ENCODE results near the gene FMO2.

FMO2 gene

DNA sequence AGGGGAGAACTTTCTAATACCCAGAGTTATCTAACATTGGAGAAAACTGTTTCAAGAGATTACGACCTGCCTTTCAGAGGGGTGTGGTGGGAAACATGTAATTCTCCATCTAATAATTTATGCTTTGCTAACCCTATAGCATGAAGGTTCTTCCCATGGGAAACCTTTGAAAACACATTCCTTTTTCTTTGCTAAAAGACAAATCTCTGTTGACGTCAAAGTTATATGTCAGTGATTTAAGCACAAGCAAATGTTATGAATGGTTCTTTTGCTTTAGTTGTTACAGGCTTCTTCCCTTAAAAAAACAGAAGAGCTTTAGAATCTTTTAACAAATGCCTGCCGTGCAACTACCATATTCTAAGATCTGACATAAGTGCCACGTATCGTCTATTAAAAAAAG is 19.2 kb downstream of the FMO2 start:
- ATAC-seq: no peak
- Mint-ChIP-seq H3K4me3 (no peak overlapping the region), H3K4me1 (no peaks in the 10 kb centered on the region), H3K9me3 (no peaks in the 10 kb centered on the region), H3K27me3 (peaks cover 21% of the 10 kb centered on the region), H3K27ac (no peak overlapping the region)
- no peak for DNase-seq

DNA sequence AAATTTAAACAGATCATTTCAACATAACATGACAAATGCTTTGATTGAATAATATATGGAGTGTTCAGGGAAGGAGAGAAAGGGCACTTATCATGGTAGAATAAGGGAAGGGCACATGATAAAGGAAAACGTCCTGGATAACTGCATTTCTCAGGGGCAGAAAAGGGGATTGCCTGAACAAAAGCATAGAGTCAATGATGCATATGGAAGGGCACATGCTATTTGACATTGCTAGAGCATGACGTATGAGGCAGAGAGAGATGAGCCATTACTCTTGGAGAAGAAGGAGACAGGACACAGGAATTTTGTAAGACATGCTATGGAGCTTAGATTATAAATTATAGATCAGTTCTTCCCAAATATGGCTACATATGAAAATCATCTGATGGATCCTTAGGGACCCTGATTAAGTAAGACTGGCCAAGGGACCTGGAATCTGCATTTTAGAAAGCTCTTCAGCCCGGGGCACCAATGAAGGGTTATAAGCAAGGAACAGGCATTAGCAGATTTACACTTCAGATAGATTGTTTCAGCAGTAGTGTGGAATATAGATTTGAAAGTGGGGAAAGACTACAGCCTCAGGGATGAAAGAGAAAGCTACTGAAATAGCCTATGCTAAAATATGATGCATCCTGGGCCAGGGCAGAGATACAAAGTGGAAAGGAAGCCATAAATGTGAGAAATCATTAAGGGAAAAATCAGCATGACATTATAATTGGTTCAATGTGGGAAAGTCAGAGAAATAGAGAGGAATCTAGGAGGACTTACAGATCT is 21.3 kb downstream of the FMO2 start:
- Mint-ChIP-seq H3K9me3 (no peaks in the 10 kb centered on the region), H3K4me3 (no peak overlapping the region), H3K27me3 (peaks cover 21% of the 10 kb centered on the region), H3K4me1 (no peaks in the 10 kb centered on the region), H3K27ac (no peak overlapping the region)
- ATAC-seq: no peak
- no peak for DNase-seq

DNA sequence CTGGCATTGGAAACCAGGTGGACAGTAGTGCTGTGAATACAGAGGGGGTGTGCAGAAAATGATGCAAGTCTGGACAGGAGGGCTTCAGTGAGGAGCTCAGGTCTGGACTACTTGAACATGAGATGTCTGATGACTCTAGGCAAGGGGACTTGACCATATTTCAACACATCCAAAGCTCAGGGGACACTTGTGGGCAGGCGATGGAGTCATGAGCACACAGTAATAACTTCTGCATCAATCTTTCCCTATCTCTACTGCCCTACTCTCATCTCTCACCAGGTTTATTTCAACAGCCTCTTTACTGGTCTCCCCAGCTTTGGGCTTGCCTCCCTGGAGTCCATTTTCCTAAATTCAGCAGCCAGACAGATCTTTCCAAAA is 21.9 kb downstream of the FMO2 start:
- Mint-ChIP-seq H3K9me3 (no peaks in the 10 kb centered on the region), H3K27ac (no peak overlapping the region), H3K4me3 (no peak overlapping the region), H3K27me3 (peaks cover 21% of the 10 kb centered on the region), H3K4me1 (no peaks in the 10 kb centered on the region)
- ATAC-seq (peak; percentile 28), DNase-seq (no peak)

DNA sequence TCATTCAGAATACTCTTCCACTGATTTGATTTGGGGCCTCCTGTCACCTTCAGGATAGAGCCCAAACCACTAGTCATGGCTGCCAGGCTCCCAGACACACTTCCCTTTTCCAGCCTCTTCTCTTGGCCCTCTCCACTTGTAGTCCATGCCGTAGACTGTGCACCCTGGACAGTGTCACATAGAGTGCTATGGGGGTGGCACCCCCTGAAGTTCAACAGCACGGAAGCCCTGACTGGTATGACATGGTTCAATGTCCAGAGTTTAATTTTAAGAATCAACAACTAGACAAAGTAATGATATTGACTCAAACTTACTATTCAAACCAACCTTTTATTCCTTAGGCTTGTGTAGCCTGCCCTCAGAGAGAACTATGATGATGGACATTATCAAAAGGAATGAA is 22.3 kb downstream of the FMO2 start:
- H3K4me1 Mint-ChIP-seq: no peaks in the 10 kb centered on the region
- no peak overlapping the region for H3K4me3 Mint-ChIP-seq
- no peak overlapping the region for H3K27ac Mint-ChIP-seq
- H3K9me3 Mint-ChIP-seq: no peaks in the 10 kb centered on the region
- no peak for ATAC-seq
- no peak for DNase-seq
- H3K27me3 Mint-ChIP-seq: peaks cover 21% of the 10 kb centered on the region

DNA sequence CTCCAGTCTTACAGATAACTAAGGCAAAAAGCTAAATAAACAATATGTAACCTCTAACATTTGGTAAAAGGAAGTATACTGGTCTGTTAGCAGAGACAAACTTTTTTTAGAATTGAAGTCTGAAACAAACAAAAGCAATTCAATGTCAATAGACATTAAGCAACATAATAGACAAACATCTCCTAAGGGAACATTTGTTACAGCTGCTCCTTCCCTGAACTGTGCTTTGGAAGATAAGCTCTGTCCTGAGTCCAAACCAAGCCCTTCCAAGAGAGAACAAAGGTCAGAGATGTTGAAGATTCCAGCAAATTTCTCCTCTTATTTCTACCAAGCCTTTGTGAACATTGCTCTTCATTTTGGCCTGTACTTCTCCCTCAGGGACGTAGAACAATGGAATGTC is 25.3 kb downstream of the FMO2 start:
- no peaks in the 10 kb centered on the region for H3K9me3 Mint-ChIP-seq
- peaks cover 21% of the 10 kb centered on the region for H3K27me3 Mint-ChIP-seq
- DNase-seq (no peak), ATAC-seq (no peak)
- H3K4me3 Mint-ChIP-seq: no peak overlapping the region
- no peak overlapping the region for H3K27ac Mint-ChIP-seq
- no peaks in the 10 kb centered on the region for H3K4me1 Mint-ChIP-seq

DNA sequence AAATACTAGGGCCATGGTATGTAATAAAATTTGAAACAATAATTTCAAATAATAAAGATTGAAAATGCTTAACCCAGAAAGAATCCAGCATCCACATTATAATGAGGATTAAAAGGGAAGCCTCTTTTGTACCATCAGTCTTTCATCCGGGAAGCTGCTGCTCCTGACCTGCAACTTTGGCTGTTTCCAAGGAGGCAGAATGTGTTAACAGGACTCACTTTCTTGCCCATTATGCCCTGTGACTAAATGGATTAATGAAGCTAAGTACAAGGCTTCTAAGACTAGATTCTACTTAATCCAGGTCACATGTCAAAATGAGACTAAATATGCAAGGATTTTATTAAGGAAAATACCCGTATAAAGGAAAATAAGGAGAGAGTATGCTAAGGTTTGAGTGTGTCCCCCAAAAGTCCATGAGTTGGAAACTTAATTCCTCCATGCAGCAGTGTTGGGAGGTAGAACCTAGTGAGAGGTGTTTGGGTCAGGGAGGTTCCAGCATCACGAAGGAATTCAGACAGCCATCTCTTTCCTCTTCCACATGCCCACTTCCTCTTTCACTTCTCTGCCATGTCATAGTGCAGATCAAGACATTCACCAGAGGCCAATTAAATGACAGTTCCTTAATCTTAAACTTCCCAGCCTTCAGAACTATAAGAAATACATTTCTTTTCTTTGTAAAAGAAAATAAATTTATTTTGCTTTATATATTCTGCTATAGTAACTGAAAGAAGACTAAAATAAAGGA is 27.7 kb downstream of the FMO2 start:
- no peak overlapping the region for H3K27ac Mint-ChIP-seq
- no peak overlapping the region for H3K4me3 Mint-ChIP-seq
- ATAC-seq (no peak), DNase-seq (no peak)
- H3K4me1 Mint-ChIP-seq: no peaks in the 10 kb centered on the region
- peaks cover 2% of the 10 kb centered on the region for H3K27me3 Mint-ChIP-seq
- H3K9me3 Mint-ChIP-seq: no peaks in the 10 kb centered on the region

DNA sequence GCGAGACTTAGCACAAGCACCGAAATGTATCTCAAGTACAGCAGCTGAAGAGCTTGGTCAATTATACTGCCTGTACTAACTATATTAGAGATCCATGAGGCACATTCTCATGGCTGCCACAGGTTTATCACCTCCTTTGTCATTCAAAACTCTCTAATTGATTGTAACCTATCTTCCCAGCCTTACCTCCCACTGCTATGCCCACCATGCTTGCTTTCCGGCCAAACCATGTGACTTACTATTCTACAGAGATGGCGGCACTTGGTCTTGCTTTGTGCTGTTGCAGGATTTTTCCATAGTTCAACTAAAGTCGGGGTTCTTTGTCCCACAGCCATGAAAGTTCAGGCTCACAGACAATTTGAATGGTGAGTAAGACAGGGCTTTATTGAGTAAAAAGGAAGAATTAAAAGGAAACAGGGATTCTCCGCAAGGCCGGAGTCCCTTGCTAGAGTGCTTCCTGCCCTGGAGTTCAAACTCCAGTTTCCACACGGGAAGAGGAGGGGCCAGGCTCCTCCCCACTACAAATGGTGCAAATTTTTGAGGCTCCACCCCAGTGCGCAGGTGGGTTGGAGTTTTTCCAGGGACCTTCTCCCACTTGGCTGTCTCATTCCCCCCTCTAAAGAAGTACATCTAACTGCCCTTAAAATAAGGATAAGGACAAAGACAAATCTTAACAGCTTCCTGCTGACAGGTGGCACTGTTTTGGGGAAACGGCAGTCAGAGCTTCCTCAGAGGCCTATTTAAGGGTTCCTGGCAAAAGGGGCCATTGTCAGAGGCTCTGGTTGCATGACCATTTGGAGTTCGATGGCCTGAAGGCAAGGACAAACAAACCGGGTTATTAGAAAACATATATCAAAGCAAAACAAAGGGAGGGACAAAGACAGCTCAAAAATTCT is 28.7 kb downstream of the FMO2 start:
- H3K9me3 Mint-ChIP-seq: no peaks in the 10 kb centered on the region
- peaks cover 12% of the 10 kb centered on the region for H3K27me3 Mint-ChIP-seq
- no peaks in the 10 kb centered on the region for H3K4me1 Mint-ChIP-seq
- ATAC-seq: no peak
- no peak overlapping the region for H3K4me3 Mint-ChIP-seq
- no peak overlapping the region for H3K27ac Mint-ChIP-seq
- DNase-seq: no peak

DNA sequence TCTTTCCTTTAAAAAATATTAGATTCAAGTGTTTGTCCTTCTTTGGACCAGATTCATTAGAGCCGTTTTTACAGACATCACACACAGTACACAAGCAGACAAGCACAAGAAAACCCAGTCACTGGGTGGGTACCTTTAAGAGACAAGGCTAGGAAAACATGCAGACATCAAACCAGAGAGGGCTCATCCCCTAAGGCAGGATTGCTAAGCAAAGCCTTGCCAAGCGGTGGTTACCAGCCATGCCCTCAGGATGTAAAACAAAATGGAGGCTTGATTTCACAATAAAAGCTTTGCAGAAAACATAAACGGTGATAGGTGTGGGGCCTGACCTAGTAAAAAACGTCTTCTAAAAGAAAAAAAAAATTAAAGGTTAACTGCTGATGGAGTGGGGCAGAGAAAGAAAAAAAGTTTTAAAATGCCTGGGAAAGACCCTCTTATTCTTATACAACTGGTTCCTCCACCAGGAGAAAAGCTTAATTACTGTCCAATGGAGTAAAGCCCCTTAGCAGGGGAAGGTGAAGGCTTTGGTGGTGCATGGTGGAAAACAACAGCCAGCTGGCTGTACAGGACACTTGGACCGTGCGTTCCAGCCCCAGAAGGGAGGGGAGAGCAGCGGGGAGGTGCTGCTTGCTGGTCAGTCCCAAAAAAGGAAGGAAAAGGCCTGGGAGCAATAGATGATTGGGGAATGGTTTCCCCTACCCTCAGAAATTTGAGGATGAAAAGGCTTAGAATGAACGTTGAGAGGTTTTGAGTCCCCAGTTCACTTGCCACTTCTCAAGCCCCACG is 32.8 kb downstream of the FMO2 start:
- ATAC-seq (no peak), DNase-seq (no peak)
- H3K9me3 Mint-ChIP-seq: no peaks in the 10 kb centered on the region
- no peaks in the 10 kb centered on the region for H3K4me1 Mint-ChIP-seq
- H3K4me3 Mint-ChIP-seq: no peak overlapping the region
- no peak overlapping the region for H3K27ac Mint-ChIP-seq
- peaks cover 14% of the 10 kb centered on the region for H3K27me3 Mint-ChIP-seq

DNA sequence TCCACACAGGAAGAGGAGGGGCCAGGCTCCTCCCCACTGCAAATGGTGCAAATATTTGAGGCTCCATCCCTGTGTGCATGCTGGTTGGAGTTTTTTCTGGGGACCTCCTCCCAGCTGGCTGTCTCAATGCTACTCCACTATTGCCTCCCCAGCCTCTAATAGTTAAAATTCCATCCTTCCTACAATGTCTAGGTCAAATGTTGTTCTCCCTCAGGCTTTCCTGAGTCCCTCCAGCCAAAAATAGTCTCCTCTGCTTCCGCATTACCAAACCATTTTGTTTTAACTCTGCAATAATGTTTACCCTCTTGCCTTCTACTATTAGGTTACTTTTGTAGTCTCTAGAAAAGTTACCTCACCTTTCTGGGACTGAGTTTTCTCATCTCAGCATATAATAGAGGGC is 33.6 kb downstream of the FMO2 start:
- no peak overlapping the region for H3K27ac Mint-ChIP-seq
- ATAC-seq: no peak
- H3K27me3 Mint-ChIP-seq: peaks cover 14% of the 10 kb centered on the region
- H3K4me1 Mint-ChIP-seq: no peaks in the 10 kb centered on the region
- H3K9me3 Mint-ChIP-seq: no peaks in the 10 kb centered on the region
- H3K4me3 Mint-ChIP-seq: no peak overlapping the region
- DNase-seq: no peak

DNA sequence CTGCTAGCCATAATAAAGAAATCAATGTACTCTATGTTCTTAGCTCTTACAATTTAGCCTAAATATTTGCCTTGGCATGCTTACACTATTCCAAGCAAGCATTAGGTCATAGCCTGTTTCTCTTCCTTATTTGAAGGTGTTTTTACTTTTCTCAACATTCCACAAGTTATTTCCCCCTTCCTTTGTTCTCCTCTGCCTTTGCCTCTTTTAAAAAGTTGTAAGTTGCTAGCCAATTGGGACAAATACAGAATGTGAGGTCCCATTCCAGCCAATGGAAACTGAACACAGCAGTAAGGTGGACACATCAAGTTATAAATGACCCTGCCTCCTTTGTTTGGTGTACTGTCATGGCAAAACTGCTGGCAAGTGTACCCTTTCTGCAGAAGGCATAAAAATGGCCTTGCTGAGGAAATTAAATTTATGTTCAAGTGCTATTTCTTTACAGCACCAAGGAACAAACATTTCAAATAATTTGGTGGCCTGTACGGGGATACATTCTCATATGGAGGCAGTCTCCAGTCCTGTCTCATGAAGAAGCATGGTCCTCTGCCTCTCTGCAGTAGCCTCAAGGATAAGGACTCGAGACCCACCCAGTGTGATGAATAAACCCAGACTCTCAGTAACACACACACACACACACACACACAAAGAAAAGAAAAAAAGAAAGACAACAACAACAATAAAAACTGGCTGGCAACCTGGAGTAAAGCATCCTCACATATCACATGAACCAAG is 34.4 kb downstream of the FMO2 start:
- Mint-ChIP-seq H3K4me3 (no peak overlapping the region), H3K9me3 (no peaks in the 10 kb centered on the region), H3K27me3 (peaks cover 14% of the 10 kb centered on the region), H3K4me1 (no peaks in the 10 kb centered on the region), H3K27ac (no peak overlapping the region)
- DNase-seq: no peak
- no peak for ATAC-seq

DNA sequence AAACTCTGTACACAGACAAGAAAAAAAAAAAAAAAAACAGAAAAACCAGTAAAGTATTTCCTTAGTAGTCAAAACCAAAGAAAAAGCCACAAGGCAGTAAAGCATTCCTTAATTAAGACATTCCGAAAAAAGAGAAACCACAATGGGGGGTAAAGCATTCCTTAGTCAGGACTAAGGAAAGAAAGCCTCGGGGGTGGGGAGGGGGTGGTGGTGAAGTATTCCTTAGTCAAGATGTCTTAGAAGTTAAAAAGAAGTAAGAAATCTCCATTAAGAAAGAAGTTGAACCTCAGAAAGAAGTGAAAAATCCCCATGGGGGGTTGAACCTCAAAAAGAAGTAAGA is 35.0 kb downstream of the FMO2 start:
- no peaks in the 10 kb centered on the region for H3K4me1 Mint-ChIP-seq
- peaks cover 14% of the 10 kb centered on the region for H3K27me3 Mint-ChIP-seq
- H3K4me3 Mint-ChIP-seq: no peak overlapping the region
- H3K27ac Mint-ChIP-seq: no peak overlapping the region
- no peak for DNase-seq
- H3K9me3 Mint-ChIP-seq: no peaks in the 10 kb centered on the region
- no peak for ATAC-seq

DNA sequence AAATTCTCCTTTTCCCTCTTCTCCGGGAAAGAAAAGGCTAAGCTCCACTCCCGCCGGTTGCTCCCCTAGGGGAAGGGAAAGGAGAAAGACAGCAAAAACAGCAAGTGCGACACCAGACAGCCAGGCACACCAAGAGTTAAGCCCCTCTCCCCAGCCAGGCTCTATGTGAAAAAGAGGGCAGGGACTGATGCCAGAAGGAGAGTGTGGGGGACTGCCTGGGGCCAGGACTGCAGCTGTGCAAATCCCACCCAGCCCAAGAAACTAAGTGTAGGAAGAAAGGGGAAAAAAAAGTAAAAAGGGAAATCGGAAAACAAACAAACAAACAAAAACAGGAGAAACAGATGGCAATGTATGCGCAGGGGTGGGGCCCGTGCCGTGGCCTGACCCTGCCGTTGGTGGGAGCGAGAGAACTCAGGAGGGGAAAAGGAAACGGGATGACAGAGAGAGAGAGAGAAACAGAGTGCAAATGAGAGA is 35.5 kb downstream of the FMO2 start:
- no peaks in the 10 kb centered on the region for H3K4me1 Mint-ChIP-seq
- H3K27me3 Mint-ChIP-seq: peaks cover 14% of the 10 kb centered on the region
- ATAC-seq (no peak), DNase-seq (no peak)
- no peak overlapping the region for H3K4me3 Mint-ChIP-seq
- no peak overlapping the region for H3K27ac Mint-ChIP-seq
- no peaks in the 10 kb centered on the region for H3K9me3 Mint-ChIP-seq

DNA sequence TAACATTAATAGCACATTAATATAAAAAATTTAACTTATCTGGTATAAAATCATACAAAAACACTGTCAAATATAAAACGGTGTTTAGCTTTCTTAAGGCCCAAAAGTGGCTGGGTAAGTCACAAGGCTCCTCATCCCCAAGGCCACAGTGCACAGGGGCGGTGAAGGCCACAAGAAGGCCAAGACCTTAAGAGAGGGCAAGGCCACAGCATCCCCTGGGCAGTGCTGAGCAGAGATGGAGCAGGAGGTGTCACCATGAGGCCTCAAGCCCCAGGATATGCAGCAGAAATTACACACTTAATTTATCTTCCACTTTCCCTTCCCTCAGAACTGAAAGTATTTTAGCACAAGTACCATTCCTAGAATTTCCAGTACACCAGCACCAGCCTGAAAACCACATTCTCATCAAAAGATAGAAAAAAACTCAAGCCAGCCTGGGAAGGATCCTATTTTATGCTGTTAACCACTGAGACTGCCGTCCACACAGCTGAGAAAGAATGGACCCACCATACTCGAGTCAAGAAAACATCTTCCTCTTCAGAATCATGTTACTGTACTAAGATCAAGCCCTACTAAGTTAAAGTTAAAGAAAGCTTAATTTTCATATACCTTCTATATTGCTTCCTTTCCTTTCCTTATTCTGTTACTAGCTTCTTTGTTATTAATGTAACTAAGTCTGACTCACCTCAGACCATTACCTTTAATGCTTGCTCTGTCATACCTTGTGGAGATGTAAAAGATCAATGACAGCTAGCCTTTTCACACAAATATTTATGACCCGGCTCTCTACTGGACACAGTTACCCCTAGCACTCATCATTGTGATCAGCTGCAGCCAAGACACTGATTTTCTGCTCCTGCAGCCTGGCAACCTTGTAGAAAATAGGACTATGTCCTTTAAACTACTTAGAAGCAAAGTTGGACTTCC is 36.8 kb downstream of the FMO2 start:
- H3K27ac Mint-ChIP-seq: no peak overlapping the region
- no peak for DNase-seq
- H3K27me3 Mint-ChIP-seq: peaks cover 14% of the 10 kb centered on the region

DNA sequence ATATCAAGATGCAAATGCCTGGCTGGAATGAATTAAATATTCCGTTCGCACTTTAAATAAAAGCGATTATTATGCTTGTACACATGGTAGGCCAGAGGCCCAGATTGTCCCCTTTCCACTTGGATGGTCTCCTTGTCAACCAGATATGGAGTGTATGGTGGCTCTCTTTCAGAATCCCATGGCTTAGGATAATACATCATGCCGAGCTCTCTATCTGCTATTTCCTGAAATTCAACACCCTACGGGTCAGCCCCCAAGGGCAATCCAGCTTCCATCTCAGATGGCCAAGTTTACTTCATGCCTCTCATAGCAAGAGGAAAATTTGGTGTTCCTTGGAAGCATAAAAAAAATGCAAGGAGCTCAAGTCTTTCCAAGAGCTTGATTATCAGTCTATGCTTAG is 37.8 kb downstream of the FMO2 start:
- H3K27me3 Mint-ChIP-seq: peaks cover 10% of the 10 kb centered on the region
- H3K9me3 Mint-ChIP-seq: no peaks in the 10 kb centered on the region
- no peak overlapping the region for H3K27ac Mint-ChIP-seq
- ATAC-seq (no peak), DNase-seq (no peak)
- no peak overlapping the region for H3K4me3 Mint-ChIP-seq
- no peaks in the 10 kb centered on the region for H3K4me1 Mint-ChIP-seq

More for the DNA sequence above, 36.8 kb downstream of the FMO2 start:
- Mint-ChIP-seq H3K4me1 (no peaks in the 10 kb centered on the region), H3K4me3 (no peak overlapping the region), H3K9me3 (no peaks in the 10 kb centered on the region)
- no peak for ATAC-seq

All from stimulated activated naive CD8-positive, alpha-beta T cell treated with anti-CD3 and anti-CD28 coated beads, Interleukin-15, amount 100 ng/mL, for 72 hours (primary cell).